Suprapubic skin (tissue), 4 donors: ENCODE measurements around the gene INPP5E. TPM values are rescaled to one million over a fixed set of nuclear protein-coding genes. Genes with fewer than 3 reads are reported as not detected.

Experiments
- DNase-seq, 2 donors: peaks; one replicate each; pipeline ENCODE4 v3.0.0-alpha.2; 2019; ENCODE audit warnings: low spot score in 2 of 2
- H3K27ac ChIP-seq: fragments of 200-600 bp; sonication (generic); one replicate; pipeline ENCODE4 v1.5.1; 2019
- H3K27me3 ChIP-seq: fragments of 200-600 bp; sonication (generic); one replicate; pipeline ENCODE4 v1.5.1; 2019
- H3K36me3 ChIP-seq: fragments of 200-600 bp; sonication (generic); one replicate; pipeline ENCODE4 v1.5.1; 2019
- H3K4me1 ChIP-seq: fragments of 200-600 bp; sonication (generic); one replicate; pipeline ENCODE4 v1.5.1; 2019
- H3K4me3 ChIP-seq: fragments of 200-600 bp; sonication (generic); one replicate; pipeline ENCODE4 v1.5.1; 2019; ENCODE audit warnings: mild to moderate bottlenecking
- H3K9me3 ChIP-seq: fragments of 200-600 bp; sonication (generic); one replicate; pipeline ENCODE4 v1.5.1; 2019
- EP300 ChIP-seq: sonication (generic); formaldehyde crosslinking; IDR thresholded peaks from one replicate; pipeline ENCODE4 v1.6.1; 2017; ENCODE audit warnings: antibody characterized with exemption
- POLR2A ChIP-seq, 2 donors: fragments of 450-650 bp; IDR thresholded peaks; one replicate each; pipeline ENCODE4 v1.6.1; 2017; ENCODE audit warnings: antibody characterized with exemption in 2 of 2, mild to moderate bottlenecking in 2 of 2, moderate library complexity in 2 of 2
- POLR2AphosphoS5 ChIP-seq, 3 donors: sonication (generic); formaldehyde crosslinking; IDR thresholded peaks; one replicate each; pipeline ENCODE4 v1.6.1; 2017; ENCODE audit warnings: antibody characterized with exemption in 3 of 3
- WGBS: methylation state at CpG from one replicate; pipeline ENCODE4 v1.1.5; 2018; 5-methylcytosine and 5-hydroxymethylcytosine counted together
- total RNA-seq, 4 donors: library from RNA; depleted of rRNA; stranded (reverse); fragments of >200 nt; gene quantifications; one replicate each; pipeline ENCODE4 v1.1.0, GENCODE V29; 2016
- TF ChIP-seq, protein P1 (sequence below), 2 donors: fragments of 200-600 bp in 1 of 2; fragments of 450-650 bp in 1 of 2; sonication (generic) in 1 of 2; IDR thresholded peaks; one replicate each; pipeline ENCODE4 v1.5.1; 2016 to 2019; ENCODE audit warnings: antibody characterized with exemption in 2 of 2, mild to moderate bottlenecking in 1 of 2, moderate library complexity in 1 of 2

The INPP5E gene
- total RNA-seq, 4 donors from 2014 or later, result 9.8 to 20.3 (median 12.9) TPM

DNA sequence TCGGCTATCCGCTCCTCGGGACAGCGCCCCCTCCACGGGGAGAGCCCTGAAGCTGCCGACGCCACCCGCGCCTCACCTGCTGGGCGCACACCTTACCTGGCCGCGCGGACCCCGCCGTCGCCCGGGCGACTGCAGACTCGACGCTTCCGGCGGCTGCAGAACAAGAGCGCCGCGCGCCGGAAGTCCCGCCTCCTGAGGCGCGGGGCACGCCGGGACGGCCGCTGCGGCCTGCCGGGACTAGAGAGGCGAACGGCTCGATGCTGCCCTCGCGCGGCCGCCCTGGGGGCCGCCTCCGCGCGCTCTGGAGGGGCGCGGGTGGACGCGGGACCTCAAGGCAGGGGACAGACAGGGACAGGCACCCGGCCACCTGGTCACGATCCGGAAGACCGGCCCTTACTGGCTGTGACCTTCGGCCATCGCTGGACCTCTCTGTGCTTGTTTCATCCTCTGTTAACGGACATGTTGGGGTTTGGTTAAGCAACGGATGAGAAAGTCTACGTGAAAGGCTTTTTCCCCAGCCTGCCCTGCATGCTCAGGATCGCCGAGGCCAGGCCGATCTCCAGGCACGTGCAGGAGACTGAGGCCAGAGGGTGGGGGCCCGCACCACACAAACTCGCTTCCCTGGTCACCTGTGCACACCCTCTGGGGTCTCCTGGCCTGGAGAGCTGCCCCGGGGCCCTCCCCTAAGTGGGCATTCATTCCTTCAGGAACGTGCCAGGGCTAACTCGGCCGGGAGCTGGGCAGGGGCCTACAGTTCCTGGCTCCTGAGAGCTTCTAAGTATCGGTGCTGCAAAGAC lies 39.4 kb downstream of the INPP5E start, which contains the start of gene SNAPC4:
SNAPC4 (minus strand) TSS at position 133 of the 797 bp plus-strand sequence. CDS start 1,742 bp downstream, outside the sequence.
- Histone ChIP-seq H3K4me1 (peaks cover 29% of the 10 kb centered on the region), H3K9me3 (no peaks in the 10 kb centered on the region), H3K4me3 (peak within 1 kb of the TSS; percentile 87), H3K36me3 (peaks cover 56% of the 10 kb centered on the region), H3K27ac (no peak within 1 kb of the TSS), H3K27me3 (no peaks in the 10 kb centered on the region)
- TF ChIP-seq POLR2AphosphoS5 (IDR thresholded peaks at IDR 0.05), result no peak
- no peak for TF ChIP-seq POLR2A (IDR thresholded peaks at IDR 0.05)
- TF ChIP-seq EP300, result no peak
- TF ChIP-seq, protein P1, sequence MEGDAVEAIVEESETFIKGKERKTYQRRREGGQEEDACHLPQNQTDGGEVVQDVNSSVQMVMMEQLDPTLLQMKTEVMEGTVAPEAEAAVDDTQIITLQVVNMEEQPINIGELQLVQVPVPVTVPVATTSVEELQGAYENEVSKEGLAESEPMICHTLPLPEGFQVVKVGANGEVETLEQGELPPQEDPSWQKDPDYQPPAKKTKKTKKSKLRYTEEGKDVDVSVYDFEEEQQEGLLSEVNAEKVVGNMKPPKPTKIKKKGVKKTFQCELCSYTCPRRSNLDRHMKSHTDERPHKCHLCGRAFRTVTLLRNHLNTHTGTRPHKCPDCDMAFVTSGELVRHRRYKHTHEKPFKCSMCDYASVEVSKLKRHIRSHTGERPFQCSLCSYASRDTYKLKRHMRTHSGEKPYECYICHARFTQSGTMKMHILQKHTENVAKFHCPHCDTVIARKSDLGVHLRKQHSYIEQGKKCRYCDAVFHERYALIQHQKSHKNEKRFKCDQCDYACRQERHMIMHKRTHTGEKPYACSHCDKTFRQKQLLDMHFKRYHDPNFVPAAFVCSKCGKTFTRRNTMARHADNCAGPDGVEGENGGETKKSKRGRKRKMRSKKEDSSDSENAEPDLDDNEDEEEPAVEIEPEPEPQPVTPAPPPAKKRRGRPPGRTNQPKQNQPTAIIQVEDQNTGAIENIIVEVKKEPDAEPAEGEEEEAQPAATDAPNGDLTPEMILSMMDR (IDR thresholded peaks at IDR 0.05), result peak; percentile 91 to 99
- DNase-seq, result peak; percentile 82 to 86
- 15% methylated on average over 12 of the region's 71 CpGs for WGBS

DNA sequence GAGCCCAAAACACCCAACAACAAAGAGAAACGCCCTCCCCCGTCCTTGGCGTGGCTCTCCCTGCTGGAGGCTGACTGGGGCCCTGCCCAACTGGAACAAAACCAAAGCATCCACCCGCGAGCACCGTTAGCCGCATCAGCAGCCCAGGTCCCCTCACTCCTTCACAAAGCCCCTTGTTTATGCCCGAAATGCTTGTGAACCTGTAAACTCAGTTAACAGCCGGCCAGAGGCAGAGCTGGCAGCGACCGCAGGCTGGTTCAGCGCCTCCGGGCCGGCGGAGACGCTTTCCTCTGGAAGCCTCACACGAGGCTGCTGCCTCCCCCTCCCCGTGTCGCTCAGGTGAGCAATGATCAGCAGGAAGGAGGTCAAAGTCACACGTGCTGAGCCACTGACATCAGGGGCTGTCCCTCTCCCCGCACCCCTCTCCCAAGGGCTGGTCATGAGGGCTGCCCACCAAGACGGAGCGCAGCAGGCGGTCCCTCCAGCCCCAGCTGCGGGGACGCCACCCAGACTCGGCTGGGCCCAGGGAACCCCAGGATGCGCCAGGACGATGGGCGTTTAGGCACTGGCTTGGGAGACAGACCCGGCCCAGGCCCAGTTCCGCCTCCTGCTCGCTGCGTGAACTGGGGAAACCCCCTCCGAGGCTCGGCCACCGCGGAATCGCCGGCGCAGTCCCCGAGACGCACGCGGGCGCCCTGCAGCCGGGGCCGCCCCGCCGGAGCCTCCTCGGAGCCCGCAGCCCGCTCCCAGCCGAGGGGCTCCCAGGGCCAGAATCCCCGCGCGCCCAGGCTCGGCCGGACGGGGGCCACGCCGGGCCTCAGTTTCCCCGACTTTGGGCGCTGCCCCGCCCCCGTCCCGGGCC lies 40.2 kb downstream of the INPP5E start:
- Histone ChIP-seq H3K9me3 (no peaks in the 10 kb centered on the region), H3K27ac (no peak overlapping the region), H3K4me1 (peaks cover 22% of the 10 kb centered on the region), H3K27me3 (no peaks in the 10 kb centered on the region), H3K4me3 (peak overlapping the region; percentile 87), H3K36me3 (peaks cover 56% of the 10 kb centered on the region)
- WGBS, result 3% methylated on average over 16 of the region's 67 CpGs
- TF ChIP-seq EP300 (no peak), POLR2A (IDR thresholded peaks at IDR 0.05) (no peak), POLR2AphosphoS5 (IDR thresholded peaks at IDR 0.05) (no peak)
- TF ChIP-seq, protein P1 (IDR thresholded peaks at IDR 0.05), result no peak
- DNase-seq, result peak in 1 of 2 donors; percentile 66

DNA sequence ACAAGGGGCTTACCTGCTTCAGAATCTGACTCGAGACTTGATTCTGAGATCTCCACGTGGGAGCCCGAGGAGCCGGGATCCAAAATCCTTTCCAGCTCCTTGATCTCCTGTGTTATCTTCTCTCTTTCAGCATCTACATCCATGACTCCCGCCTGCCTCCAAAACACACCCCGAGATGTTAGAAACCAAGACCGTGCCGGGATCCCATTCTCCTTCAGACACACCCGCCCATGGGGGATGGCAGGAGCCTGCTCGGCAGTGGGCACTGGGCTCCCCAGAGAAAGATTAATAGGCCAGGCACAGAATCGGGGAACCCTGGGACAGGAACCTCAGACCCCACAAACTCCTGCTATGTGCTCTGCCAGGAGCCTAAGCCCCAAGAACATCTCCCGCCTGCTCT lies 41.4 kb downstream of the INPP5E start:
- TF ChIP-seq EP300, result no peak
- TF ChIP-seq, protein P1 (IDR thresholded peaks at IDR 0.05), result no peak
- TF ChIP-seq POLR2A (IDR thresholded peaks at IDR 0.05), result no peak
- TF ChIP-seq POLR2AphosphoS5 (IDR thresholded peaks at IDR 0.05), result no peak
- Histone ChIP-seq H3K4me1 (peaks cover 22% of the 10 kb centered on the region), H3K4me3 (no peak overlapping the region), H3K27ac (no peak overlapping the region), H3K36me3 (peaks cover 56% of the 10 kb centered on the region), H3K9me3 (no peaks in the 10 kb centered on the region), H3K27me3 (no peaks in the 10 kb centered on the region)
- 92% methylated on average over 11 of the region's 12 CpGs for WGBS
- peak in 1 of 2 donors; percentile 53 for DNase-seq

DNA sequence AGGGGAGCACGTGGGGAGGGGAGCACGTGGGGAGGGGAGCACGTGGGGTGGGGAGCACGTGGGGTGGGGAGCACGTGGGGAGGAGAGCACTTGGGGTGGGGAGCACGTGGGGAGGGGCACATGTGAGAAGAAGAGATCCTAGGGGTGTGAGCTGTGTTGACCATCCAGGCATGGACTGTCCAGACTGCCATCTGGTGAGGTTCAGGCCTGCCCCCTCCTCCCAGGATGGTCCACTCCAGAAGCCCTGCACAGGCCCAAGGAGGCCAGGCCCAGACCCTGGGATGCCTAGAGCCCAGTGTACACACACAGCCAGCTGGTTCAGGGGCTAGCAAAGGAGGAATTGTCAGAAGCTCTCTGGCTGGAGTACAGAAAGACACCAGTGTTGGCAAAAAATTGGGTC lies 42.0 kb downstream of the INPP5E start:
- Histone ChIP-seq H3K9me3 (no peaks in the 10 kb centered on the region), H3K27me3 (no peaks in the 10 kb centered on the region), H3K4me3 (no peak overlapping the region), H3K36me3 (peaks cover 60% of the 10 kb centered on the region), H3K4me1 (peaks cover 22% of the 10 kb centered on the region), H3K27ac (no peak overlapping the region)
- WGBS, result 66% methylated on average over 6 of the region's 6 CpGs
- peak in 1 of 2 donors; percentile 47 for DNase-seq
- no peak for TF ChIP-seq EP300

DNA sequence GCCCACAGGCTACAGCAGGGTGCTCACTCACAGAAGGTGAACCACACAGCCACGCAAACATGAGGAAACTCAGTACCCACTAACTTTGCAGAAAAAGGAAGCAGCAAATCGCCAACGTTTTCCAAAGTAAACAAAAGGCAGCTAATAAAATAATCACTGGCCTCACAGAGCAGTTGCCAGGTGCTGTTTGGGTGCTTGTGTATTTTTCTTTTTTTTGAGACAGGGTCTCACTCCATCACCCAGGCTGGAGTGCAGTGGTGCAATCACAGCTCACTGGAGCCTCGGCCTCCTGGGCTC lies 43.5 kb downstream of the INPP5E start:
- H3K4me3 ChIP-seq, result no peak overlapping the region
- 89% methylated on average over 4 of the region's 4 CpGs for WGBS
- H3K9me3 ChIP-seq, result no peaks in the 10 kb centered on the region
- no peak for DNase-seq
- no peak overlapping the region for H3K27ac ChIP-seq
- TF ChIP-seq, protein P1 (IDR thresholded peaks at IDR 0.05), result no peak
- TF ChIP-seq POLR2AphosphoS5 (IDR thresholded peaks at IDR 0.05) (no peak), EP300 (no peak)
- H3K36me3 ChIP-seq, result peaks cover 65% of the 10 kb centered on the region
- H3K27me3 ChIP-seq, result no peaks in the 10 kb centered on the region
- H3K4me1 ChIP-seq, result peaks cover 22% of the 10 kb centered on the region
